NCI-H748 (cell line): Measurements from ENCODE around the gene TTC3.
"Not testable (repeated sequence)": the region's sequence is repeated elsewhere in the genome, so short reads cannot be mapped to it uniquely, and the experiment has no call there.

Experiments
- DNase-seq: peaks from one replicate; lab custom pipeline; 2025; ENCODE audit not compliant: unreplicated experiment; lab: John Stamatoyannopoulos, UW

Gene TTC3

DNA sequence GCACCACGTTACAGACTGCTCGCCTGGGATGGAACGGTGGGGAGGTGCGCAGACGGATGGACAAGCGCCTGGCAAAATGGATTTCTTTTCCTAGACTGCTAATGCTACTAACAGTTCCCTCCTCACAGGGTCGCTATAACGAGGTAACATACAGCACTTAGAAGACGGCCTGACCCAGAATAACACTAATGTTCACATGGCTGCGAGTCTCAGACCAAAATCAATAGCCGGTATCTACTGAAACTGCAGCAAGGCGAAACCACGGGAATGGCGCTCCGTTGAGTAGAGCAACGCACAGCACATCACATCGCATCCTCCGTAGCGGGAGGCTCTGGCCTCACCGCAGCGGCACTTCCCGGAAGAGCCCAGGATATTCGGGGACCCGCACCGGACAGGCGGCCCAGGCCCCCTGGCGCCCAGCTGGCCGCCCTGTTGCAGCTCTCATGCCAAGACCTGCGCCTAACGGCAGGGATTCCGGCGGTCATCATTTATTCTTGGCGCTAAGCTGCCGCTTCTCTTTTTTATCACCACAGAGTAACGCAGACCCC is 147.5 kb downstream of the TTC3 start:
- DNase-seq: peak; percentile 71

DNA sequence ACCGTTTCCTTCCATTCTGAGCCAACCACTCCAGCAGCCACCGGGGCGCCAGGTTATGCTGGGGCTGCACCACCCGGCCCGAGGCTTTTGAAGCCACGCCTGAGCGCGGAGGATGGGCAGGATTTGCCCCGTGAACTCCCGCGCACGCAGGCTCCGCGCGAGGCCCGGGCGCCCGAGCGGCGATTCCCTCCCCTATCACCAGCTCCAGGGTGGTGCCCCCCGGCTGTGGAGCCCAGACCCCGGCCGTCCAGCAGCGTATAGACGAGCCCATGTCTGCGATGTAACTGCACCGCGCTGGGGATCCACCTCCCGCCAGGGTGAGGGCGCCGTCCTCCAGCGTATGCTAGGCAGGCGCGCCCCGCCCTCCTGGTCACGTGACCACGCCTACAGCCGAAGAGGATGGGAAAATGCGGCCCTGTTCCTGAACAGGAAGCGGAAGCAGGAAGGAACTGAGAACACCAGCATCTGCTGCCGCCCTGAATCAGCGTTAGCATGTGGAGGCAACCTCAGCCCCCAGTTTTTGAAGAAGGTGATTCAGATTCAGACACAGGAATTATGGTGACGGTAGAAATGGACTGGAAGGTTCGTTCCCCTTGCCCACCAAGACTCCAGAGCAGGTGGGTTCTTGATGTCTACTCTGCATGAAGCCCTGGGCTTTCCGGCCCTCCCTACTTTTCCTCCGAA is 148.1 kb downstream of the TTC3 start:
- DNase-seq: peak; percentile 96

- not testable (repeated sequence) for DNase-seq
Observed at GRCh38 chr21:37222248-37222647, 149.2 kb downstream of the TTC3 start.

DNA sequence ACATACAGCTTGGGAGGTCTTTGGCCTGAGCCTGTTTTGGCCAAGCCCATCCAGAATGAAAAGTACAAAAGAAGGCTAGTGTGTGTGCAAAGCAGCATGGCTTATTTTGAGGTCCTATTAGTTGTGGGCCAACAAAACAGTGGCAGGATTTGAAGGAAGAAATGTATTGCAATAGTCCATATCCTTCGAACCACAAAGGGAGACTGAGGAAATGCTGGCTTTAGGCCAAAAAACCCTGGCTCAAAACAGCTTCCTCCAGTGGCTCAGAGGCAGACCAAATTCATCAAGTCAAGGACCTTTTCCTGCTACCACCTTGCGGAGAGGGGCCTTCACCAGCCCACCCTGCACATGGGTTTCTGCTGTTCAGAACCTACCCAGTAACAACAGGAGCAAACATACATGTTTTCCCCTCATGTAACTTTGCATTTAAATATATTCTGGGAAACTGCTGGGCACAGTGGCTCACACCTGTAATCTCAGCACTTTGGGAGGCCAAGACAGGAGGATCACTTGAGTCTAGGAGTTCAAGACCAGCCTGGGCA is 150.8 kb downstream of the TTC3 start:
- no peak for DNase-seq

- DNase-seq: no peak
Observed at GRCh38 chr21:37224861-37225839, 152.1 kb downstream of the TTC3 start.

DNA sequence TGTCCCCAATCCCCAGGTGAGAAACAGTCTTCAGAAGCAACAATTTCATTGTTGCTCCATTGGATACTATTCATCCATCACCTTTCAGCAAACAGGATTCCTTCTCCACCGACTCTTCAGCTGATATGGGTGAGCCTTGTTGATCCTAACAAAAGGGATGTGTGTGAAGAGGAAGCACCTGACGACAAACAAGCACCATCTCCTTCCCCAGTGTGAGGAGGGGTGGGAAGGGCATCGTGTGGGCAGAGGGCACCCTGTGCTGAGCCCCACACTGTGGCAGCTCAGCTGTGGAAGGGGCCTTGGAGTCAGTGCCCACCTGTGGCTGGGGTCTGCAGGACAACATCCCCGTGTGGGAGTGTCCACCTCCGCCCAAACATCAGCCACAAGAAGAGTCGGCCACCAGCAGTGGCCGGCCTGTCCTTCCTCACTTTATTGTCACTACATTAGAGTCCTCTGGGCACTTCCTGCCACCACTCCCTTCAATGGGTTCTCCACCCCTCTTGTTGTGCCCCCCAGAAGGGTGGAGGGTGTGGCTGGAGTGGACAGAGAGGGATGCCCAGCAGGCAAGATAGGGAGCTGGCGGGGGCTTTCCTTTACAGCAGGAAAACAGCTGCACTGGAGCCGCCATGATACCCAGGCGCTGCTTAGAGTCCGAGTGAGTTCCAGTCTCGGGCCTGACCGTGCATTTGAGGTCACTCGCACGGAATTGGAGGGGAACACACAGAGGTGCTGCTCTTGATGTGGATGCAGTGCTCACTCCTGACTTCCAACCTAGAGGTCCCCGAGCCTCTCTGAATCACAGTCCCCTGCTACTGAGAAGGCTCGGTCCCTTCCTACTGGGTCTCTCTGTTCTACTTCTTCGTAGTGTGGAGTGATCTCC is 153.2 kb downstream of the TTC3 start:
- DNase-seq: no peak

- DNase-seq: no peak
Observed at GRCh38 chr21:37227071-37228002, 154.3 kb downstream of the TTC3 start.

DNA sequence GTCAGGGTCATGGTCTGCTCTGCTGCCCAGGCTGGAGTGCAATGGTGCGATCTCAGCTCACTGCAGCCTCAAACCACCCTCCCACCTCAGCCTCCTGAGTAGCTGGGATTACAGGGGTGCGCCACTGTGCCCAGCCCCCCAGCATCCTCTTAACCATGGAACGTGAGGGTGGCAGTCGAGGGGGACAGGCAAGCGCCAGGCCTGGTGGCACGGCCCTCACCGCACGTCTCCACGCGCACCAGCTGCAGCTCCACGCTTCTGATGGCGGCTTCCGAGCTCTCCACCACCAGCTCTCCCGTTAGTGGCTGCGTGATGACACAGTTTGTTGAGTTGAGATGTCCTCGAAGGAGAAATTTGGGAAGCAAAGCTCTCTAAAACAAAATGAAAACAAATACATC is 154.9 kb downstream of the TTC3 start:
- DNase-seq: no peak

DNA sequence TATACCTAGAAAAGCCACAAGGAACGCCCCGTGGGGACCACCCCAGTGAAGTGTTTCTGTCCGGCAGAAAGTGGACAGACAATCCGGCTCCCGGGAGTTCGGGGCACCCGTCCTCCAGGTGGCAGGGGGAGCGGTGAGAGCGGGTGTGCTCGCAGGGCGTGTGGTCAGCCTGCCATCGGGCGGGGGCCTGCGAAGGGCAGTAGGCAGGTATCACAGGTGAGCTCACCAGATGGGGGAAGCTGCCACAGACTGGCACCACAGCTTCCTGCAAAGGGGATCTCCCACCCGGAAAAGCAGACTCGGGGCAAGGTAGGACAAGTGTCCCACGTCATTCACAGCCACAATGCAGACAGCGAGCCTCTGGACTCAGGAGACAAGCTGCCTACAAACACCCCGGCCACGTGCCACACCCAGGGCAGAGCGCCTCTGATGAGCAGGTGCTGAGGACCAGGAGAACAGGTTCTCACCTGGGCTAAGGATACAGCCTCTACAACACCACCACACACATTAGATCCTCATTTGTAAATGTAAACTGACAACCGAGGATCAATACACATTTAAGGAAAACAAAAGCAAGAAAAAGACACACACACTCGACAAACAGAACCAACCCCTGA is 157.7 kb downstream of the TTC3 start:
- DNase-seq: peak; percentile 27

GRCh38 chr21:37231249-37231645 is 158.2 kb downstream of the TTC3 start:
- DNase-seq: no peak

DNA sequence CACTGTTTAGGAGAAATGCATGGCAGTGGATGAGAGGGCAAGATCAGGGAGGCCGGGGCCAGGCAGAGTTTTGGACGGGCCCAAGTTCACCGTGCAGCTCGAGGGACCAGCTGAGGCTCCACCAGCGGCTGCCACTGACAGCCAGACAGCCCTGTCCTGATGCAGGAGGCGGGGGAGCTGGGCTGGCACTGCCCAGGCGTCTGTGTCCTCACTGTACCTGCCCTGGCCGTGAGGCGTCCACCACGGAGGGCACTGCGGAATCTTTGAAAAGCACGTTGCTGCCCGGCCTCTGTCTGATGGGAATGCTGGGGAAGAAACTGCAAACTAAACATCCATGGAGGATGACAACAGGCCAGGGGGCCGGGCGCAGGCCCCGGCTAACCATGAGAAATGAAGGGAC is 158.6 kb downstream of the TTC3 start:
- DNase-seq: no peak

DNA sequence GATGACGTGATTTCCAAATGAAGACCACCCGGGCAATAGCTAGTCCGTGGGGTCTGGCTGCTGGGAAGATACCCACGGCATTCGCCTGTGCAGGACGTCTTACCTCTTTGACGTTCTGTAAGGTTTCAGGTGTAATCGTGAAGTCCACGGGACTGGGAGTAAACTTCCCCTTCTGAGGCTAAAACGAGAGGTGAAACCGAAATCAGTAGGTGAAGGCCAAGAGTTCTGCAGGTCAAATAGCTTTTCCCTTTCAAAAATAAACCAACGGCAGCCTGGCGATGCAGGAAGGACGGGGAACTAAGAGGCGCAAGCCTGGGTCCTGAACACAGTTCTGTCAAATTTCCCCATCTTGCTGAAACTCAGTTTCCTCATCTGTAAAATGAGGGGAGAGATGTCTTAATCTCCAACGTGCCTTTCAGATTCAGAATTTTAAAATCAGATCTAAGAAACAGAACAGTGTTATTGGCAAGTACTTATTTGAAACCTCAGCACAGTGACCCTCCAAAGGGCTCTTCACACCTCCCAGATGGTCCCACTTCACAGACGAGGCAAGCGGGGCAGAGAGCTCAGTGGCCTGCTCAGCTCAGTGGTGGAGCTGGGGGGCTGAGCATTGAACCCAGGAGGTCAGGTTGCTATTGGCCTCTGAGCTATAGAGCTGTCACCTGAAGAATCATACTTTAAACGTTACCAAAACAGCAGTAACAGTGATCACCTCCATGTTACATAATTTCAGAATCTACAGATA is 159.4 kb downstream of the TTC3 start:
- DNase-seq: no peak

- peak; percentile 94 for DNase-seq
Observed at GRCh38 chr21:37233551-37234146, 160.6 kb downstream of the TTC3 start.

DNA sequence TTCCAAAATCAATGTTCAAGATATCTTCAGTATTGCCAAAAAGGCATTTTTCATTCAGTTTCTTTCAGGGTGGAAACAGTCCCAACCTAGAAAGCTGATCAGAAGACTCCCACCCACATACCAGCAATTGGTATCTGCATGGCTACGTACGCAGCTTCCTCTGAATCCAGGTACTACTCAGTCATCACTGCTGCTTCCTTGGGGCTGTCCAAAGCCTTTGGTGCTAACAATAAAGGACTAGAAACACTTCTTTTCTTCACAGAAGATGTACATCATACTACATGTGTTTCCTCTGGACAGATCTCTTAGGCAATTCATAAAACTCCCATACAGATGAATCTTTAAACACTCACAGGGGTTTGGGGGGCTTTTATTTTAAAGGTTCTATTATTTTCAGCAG is 164.3 kb downstream of the TTC3 start:
- no peak for DNase-seq

GRCh38 chr21:37237764-37238163 is 164.7 kb downstream of the TTC3 start:
- no peak for DNase-seq

GRCh38 chr21:37240978-37241377 is 167.9 kb downstream of the TTC3 start:
- no peak for DNase-seq

- DNase-seq: no peak
Observed at GRCh38 chr21:37241426-37241825, 168.4 kb downstream of the TTC3 start.

DNA sequence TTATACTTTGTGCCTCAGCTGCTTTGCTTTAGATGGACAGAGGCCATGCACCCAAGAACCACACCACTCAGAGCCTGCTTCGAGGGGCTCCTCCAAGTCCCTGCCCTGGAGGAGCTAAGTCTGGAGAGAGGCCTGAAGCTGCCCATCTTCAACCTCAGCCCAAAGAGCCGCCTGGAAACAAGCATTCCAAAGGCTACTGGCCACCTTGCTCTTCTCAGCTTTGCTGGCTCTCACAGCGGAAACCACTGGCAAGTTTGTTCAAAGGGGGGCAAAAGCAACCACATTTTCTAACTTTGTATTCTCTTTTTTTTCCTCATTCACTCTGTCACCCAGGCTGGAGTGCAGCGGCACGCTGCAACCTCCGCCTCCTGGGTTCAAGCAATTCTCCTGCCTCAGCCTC is 170.9 kb downstream of the TTC3 start:
- no peak for DNase-seq
